ENCODE measurements around the gene STRIT1.

DNA sequence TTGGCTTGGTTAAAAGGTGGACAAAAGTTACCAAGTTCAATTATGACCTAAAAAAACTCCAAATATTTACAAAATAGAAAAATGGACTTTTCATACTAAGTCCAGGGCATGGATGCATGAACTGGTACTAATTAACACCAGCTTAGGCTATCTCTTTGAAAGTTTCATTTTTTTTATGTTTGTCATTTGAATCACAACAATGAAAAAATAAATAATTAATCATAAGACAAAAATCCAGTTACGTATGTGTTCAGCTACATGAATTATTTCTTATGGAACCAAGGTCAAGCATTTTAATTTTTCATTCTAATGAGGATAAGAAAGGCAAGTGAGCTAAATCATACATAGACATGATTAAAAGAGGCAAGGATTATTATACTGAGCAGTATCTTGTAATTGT, 23.7 kb upstream of the STRIT1 start:
- no peak for TF ChIP-seq POLR2A (IDR thresholded peaks at IDR 0.05; ENCODE audit: low read length)
- no peak for TF ChIP-seq GATA1 (IDR thresholded peaks at IDR 0.05; ENCODE audit: low read depth, low read length)

All from erythroblast (primary cell).